Neural cell (in vitro differentiated cells): ENCODE data around the gene AFTPH.

Experiments
- CTCF ChIP-seq: fragments of 450-650 bp; IDR thresholded peaks from 2 replicates; pipeline ENCODE4 v1.5.1; 2014; ENCODE audit warnings: antibody characterized with exemption, mild to moderate bottlenecking, moderate library complexity; ENCODE audit not compliant: poor library complexity, severe bottlenecking
- EP300 ChIP-seq: fragments of 450-650 bp; conservative IDR thresholded peaks from 2 replicates; pipeline ENCODE4 v1.6.1; 2014; ENCODE audit warnings: antibody characterized with exemption, mild to moderate bottlenecking, moderate library complexity; ENCODE audit not compliant: poor library complexity, severe bottlenecking
- EZH2 ChIP-seq: fragments of 200-600, 300-800 bp; shearing (Covaris generic), sonication (generic); IDR thresholded peaks from 2 replicates; pipeline ENCODE4 v1.6.1; 2014; ENCODE audit warnings: antibody characterized with exemption, low read length, borderline replicate concordance, mild to moderate bottlenecking; ENCODE audit not compliant: insufficient read depth, poor library complexity, severe bottlenecking
- MXI1 ChIP-seq: fragments of 450-650 bp; conservative IDR thresholded peaks from 2 replicates; pipeline ENCODE4 v1.6.1; 2014; ENCODE audit warnings: antibody characterized with exemption, mild to moderate bottlenecking; ENCODE audit not compliant: poor library complexity, severe bottlenecking
- POLR2AphosphoS5 ChIP-seq: IDR thresholded peaks from 2 replicates; pipeline ENCODE4 v1.6.1; 2012
- RAD21 ChIP-seq: fragments of 450-650 bp; conservative IDR thresholded peaks from 2 replicates; pipeline ENCODE4 v1.6.1; 2014; ENCODE audit warnings: antibody characterized with exemption, mild to moderate bottlenecking, moderate library complexity
- TAF1 ChIP-seq: IDR thresholded peaks from 2 replicates; pipeline ENCODE4 v1.6.1; 2012; ENCODE audit warnings: low read depth

GRCh38 chr2:64604155-64604554 lies 80.0 kb downstream of the AFTPH start:
- TF ChIP-seq CTCF, result no peak
- no peak for TF ChIP-seq EZH2
- no peak for TF ChIP-seq RAD21
- no peak for TF ChIP-seq TAF1
- no peak for TF ChIP-seq MXI1
- no peak for TF ChIP-seq POLR2AphosphoS5
- TF ChIP-seq EP300, result no peak
